MCF 10A (cell line): ENCODE measurements around the gene ELK3. TPM values are rescaled to one million over a fixed set of nuclear protein-coding genes. Genes with fewer than 3 reads are reported as not detected.

ENCODE experiments used
- Bru-seq: library from RNA; stranded (reverse); fragments of 400-500 nt; gene quantifications from one replicate; lab custom pipeline; 2021; lab: Mats Ljungman, UMichigan
- BruChase-seq, 2 experiments: library from RNA; stranded (reverse); fragments of 400-500 nt; gene quantifications; one replicate each; lab custom pipeline; 2021; lab: Mats Ljungman, UMichigan
- BruUV-seq: library from RNA; stranded (reverse); fragments of 400-500 nt; replicated peaks from 2 replicates; lab custom pipeline; 2021; lab: Mats Ljungman, UMichigan
- CTCF ChIA-PET: fragments of 300-600 bp; sonication (Branson Sonifier 250); formaldehyde crosslinking; extraction: SDS; loops from one replicate; lab custom pipeline; 2021; ENCODE audit warnings: antibody characterized with exemption, inconsistent platforms; lab: Yijun Ruan, JAX
- POLR2A ChIA-PET: fragments of 300-600, 350-650 bp; sonication (Branson Sonifier 250); formaldehyde crosslinking; extraction: SDS; loops from one replicate; lab custom pipeline; 2020; ENCODE audit warnings: antibody characterized with exemption, inconsistent platforms; lab: Yijun Ruan, JAX
- DNase-seq: peaks from one replicate; pipeline ENCODE4 v3.0.0-alpha.2; 2018; ENCODE audit not compliant: unreplicated experiment
- H3K27ac Mint-ChIP-seq: one replicate; pipeline ENCODE4 v1.8.0; 2022; ENCODE audit warnings: mild to moderate bottlenecking, low read depth, mixed read lengths; ENCODE audit not compliant: unreplicated experiment
- H3K27me3 Mint-ChIP-seq: one replicate; pipeline ENCODE4 v1.8.0; 2022; ENCODE audit warnings: mixed read lengths; ENCODE audit not compliant: insufficient read depth, unreplicated experiment
- H3K36me3 Mint-ChIP-seq: one replicate; pipeline ENCODE4 v1.8.0; 2022; ENCODE audit warnings: mild to moderate bottlenecking, moderate library complexity, mixed read lengths; ENCODE audit not compliant: insufficient read depth, unreplicated experiment
- H3K4me1 Mint-ChIP-seq: one replicate; pipeline ENCODE4 v1.8.0; 2022; ENCODE audit warnings: mixed read lengths; ENCODE audit not compliant: insufficient read depth, unreplicated experiment
- H3K4me3 Mint-ChIP-seq: one replicate; pipeline ENCODE4 v1.8.0; 2022; ENCODE audit warnings: mild to moderate bottlenecking, moderate library complexity, mixed read lengths; ENCODE audit not compliant: unreplicated experiment
- H3K9me3 Mint-ChIP-seq: one replicate; pipeline ENCODE4 v1.8.0; 2022; ENCODE audit warnings: mixed read lengths; ENCODE audit not compliant: unreplicated experiment
- intact Hi-C: fragments of 100-400 bp; cut with micrococcal nuclease; formaldehyde crosslinking; loops from 2 replicates; pipeline ENCODE4 v1.14.1; 2022
- long read RNA-seq: library from polyadenylated mRNA; stranded (forward); transcript quantifications from one replicate; pipeline ENCODE4 v2.0.0, GENCODE V29; 2022
- total RNA-seq: library from RNA; stranded (reverse); gene quantifications from 2 replicates; pipeline ENCODE4 v1.2.3, GENCODE V29; 2022
- TF ChIP-seq, protein P1 (sequence below): fragments of 200-600 bp; IDR thresholded peaks from one replicate; pipeline ENCODE4 v1.8.0; 2022; ENCODE audit warnings: antibody characterized with exemption, mild to moderate bottlenecking; ENCODE audit not compliant: unreplicated experiment

ELK3 gene
- 50.1 and 53.2 TPM in 2 replicates for total RNA-seq
- percentile 87 among the genes with signal in this experiment for Bru-seq, nascent RNA
- percentile 79 among the genes with signal in this experiment for BruChase-seq, experiment 1, labeled RNA remaining after a 6-hour chase
- percentile 75 among the genes with signal in this experiment for BruChase-seq, experiment 2, labeled RNA remaining after a 2-hour chase
- long read RNA-seq, full-length matches to known transcripts, result 174 of 216 reads
- long read RNA-seq, partial matches to known transcripts, result 27 of 216 reads
- long read RNA-seq, other reads (novel, unspliced or antisense), result 15 of 216 reads

- no peaks in the 10 kb centered on the region for H3K27me3 Mint-ChIP-seq
- TF ChIP-seq, protein P1, sequence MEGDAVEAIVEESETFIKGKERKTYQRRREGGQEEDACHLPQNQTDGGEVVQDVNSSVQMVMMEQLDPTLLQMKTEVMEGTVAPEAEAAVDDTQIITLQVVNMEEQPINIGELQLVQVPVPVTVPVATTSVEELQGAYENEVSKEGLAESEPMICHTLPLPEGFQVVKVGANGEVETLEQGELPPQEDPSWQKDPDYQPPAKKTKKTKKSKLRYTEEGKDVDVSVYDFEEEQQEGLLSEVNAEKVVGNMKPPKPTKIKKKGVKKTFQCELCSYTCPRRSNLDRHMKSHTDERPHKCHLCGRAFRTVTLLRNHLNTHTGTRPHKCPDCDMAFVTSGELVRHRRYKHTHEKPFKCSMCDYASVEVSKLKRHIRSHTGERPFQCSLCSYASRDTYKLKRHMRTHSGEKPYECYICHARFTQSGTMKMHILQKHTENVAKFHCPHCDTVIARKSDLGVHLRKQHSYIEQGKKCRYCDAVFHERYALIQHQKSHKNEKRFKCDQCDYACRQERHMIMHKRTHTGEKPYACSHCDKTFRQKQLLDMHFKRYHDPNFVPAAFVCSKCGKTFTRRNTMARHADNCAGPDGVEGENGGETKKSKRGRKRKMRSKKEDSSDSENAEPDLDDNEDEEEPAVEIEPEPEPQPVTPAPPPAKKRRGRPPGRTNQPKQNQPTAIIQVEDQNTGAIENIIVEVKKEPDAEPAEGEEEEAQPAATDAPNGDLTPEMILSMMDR, result no peak
- DNase-seq, result peak; percentile 73
- H3K27ac Mint-ChIP-seq, result peak within 1 kb of the TSS; percentile 98
- H3K4me3 Mint-ChIP-seq, result peak within 1 kb of the TSS; percentile 95
- H3K36me3 Mint-ChIP-seq, result no peaks in the 10 kb centered on the region
- POLR2A ChIA-PET, result interaction anchor here (6.9 to 7.4 kb wide), 2 partner anchors 18 to 206 kb away, joined by 62 to 187 read pairs; partner anchors contain the start of gene CDK17
- BruUV-seq, result no TSS peak
- CTCF ChIA-PET, result interaction anchor here (0.6 to 0.9 kb wide), 2 partner anchors 21 to 1782 kb away, joined by 3 to 4 read pairs; no protein-coding TSS in a partner anchor
- H3K4me1 Mint-ChIP-seq, result peaks cover 10% of the 10 kb centered on the region
- intact Hi-C loops, result no loop called here
- H3K9me3 Mint-ChIP-seq, result no peaks in the 10 kb centered on the region
Measured at GRCh38 chr12:96193725-96194575, at the start of gene ELK3. Gene ELK3 (plus strand): TSS chr12:96194375.

GRCh38 chr12:96146747-96147146 lies 47.4 kb upstream of the ELK3 start:
- TF ChIP-seq, protein P1, result no peak
- Mint-ChIP-seq H3K4me1 (no peaks in the 10 kb centered on the region), H3K9me3 (no peaks in the 10 kb centered on the region), H3K36me3 (no peaks in the 10 kb centered on the region), H3K27ac (no peak overlapping the region), H3K4me3 (no peak overlapping the region), H3K27me3 (no peaks in the 10 kb centered on the region)
- BruUV-seq, result no TSS peak
- intact Hi-C loops, result no loop called here
- DNase-seq, result no peak
- CTCF ChIA-PET, result interaction anchor here (0.6 to 0.8 kb wide), 2 partner anchors 9 to 100 kb away, joined by 3 read pairs; no protein-coding TSS in a partner anchor
- POLR2A ChIA-PET, result interaction anchor here (0.6 kb wide), 1 partner anchor 140 kb away, joined by 3 read pairs; no protein-coding TSS in a partner anchor

DNA sequence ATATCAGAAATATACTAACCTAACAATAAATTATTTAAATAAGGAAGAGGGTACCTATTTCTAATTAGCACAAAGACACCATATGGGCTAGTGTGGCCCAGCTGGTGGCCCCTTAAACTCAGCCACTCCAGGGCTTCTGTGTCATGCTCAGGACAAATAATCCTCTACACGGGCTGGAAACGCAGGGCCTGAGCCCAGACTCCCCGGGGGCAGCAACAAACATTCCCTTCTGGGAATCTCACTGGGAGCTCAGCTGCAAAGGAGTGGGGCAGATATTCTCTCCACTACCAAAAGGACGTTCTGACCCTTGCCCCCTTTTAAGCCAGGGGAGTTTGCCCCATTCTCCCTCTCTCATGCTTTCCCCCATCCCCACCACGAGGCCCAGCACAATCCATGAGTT lies 43.7 kb upstream of the ELK3 start:
- H3K27ac Mint-ChIP-seq, result no peak overlapping the region
- POLR2A ChIA-PET, result no interaction called here
- CTCF ChIA-PET, result no interaction called here
- no peaks in the 10 kb centered on the region for H3K4me1 Mint-ChIP-seq
- DNase-seq, result no peak
- BruUV-seq, result no TSS peak
- TF ChIP-seq, protein P1, result no peak
- intact Hi-C loops, result no loop called here
- no peaks in the 10 kb centered on the region for H3K36me3 Mint-ChIP-seq
- H3K4me3 Mint-ChIP-seq, result no peak overlapping the region
- H3K27me3 Mint-ChIP-seq, result no peaks in the 10 kb centered on the region
- no peaks in the 10 kb centered on the region for H3K9me3 Mint-ChIP-seq

DNA sequence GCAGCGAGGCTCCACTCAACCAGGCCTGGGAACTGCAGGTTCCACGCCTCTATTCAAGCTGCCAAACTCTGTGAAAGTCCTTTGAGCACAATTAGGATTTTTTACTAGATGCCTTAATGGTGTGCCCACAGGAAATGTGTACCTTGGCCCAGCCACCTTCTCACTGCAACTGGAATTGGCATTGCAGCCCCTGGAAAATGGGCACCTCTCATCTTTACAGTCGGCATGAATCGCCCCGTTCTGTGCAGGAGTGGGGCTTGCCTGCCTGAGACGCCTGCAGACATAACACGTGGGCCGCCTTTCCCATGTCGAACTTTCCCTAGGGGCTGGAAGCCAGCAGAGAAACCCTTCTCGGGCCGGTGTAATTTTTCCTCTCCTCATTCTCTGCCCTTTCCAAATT lies 42.0 kb upstream of the ELK3 start:
- intact Hi-C loops, result no loop called here
- no peak overlapping the region for H3K27ac Mint-ChIP-seq
- TF ChIP-seq, protein P1, result no peak

More for the DNA sequence above, 42.0 kb upstream of the ELK3 start:
- ChIA-PET POLR2A (no interaction called here), CTCF (no interaction called here)
- no peak for DNase-seq
- no TSS peak for BruUV-seq
- Mint-ChIP-seq H3K9me3 (no peaks in the 10 kb centered on the region), H3K27me3 (no peaks in the 10 kb centered on the region), H3K4me3 (no peak overlapping the region), H3K36me3 (no peaks in the 10 kb centered on the region), H3K4me1 (no peaks in the 10 kb centered on the region)
